ENCODE data around the gene HNRNPC.

The HNRNPC gene

DNA sequence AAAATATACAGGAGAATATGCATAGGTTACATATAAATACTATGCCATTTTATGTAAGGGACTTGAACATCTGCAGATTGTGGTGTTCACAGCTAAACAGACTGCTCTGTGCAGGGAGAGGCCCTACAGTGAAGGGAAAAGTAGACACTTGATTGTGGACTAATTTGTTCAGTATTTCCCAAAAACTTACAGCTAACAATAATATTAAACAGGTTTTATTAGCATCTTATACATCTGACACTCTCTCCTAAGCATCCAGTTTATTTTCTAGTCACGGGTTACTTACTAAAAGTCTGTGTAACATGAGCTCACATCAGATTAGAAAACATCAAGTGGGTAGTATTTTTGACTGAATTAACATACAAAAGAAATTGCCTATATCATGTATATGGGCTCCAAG lies 60.1 kb downstream of the HNRNPC start:
- no peak for DNase-seq

DNA sequence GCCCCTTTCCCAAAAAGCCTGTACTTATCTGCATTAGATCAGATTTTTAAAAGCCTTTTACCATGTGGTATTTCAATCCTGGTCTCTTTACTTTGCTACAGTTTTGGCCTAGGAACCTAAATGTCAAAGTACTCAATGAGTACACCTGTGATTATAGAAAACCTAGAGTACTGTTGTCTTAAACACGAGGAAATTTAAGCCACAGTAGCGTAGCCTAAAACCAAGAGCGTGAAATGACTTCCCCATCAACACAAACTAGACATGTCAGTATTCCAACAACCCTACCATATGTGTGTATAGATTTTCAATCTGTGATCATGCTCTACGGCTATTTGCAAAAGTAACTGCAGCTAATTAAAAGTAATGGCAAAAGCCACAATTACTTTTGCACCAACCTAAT lies 60.7 kb downstream of the HNRNPC start:
- no peak for DNase-seq

DNA sequence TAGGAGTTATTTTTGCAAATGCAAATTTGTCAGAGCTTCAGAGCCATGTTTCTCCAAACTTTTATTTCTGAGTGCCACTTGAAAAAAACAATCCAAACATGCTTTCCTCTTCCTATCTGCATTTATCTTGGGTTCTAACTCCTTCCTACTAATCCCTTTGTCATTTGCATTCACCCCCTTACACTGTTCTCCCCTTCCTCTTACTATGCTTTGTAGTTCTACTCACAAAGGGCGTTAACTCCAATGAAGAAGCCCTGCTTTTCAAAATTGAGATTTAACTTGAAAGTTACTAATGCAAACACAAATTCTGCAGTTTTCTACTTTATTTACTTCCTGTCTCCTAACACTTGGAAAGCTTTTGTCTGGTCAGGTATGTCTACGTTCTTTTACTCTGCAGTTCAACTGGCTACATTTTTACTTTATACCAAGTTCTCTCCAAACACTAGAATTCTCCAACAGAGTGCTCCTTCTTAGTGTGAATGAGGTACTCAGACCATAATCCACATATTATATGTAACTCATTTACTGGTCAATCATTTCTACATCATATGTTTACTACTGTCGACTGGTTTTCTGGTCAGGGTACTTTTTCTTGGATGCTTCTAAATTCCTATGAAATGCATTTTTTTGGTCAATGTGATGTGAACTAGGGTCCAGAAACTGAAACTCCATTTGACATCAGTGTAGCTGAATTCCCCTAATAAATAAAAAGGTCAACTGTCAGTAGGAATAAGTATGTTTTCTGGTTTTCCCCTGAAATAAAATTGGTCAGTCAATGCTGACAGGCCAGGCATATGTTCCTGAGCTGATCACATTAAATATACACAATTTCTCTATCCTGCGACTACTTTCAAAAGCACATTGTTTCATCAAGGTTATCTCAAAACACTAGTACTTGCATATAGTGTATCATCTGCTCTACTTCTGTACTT lies 62.2 kb downstream of the HNRNPC start:
- no peak for DNase-seq

- DNase-seq: no peak
Measured at GRCh38 chr14:21205678-21206581, 63.3 kb downstream of the HNRNPC start.

- DNase-seq: no peak
Measured at GRCh38 chr14:21205026-21205677, 64.1 kb downstream of the HNRNPC start.

GRCh38 chr14:21204167-21205025 lies 64.8 kb downstream of the HNRNPC start:
- no peak for DNase-seq

DNA sequence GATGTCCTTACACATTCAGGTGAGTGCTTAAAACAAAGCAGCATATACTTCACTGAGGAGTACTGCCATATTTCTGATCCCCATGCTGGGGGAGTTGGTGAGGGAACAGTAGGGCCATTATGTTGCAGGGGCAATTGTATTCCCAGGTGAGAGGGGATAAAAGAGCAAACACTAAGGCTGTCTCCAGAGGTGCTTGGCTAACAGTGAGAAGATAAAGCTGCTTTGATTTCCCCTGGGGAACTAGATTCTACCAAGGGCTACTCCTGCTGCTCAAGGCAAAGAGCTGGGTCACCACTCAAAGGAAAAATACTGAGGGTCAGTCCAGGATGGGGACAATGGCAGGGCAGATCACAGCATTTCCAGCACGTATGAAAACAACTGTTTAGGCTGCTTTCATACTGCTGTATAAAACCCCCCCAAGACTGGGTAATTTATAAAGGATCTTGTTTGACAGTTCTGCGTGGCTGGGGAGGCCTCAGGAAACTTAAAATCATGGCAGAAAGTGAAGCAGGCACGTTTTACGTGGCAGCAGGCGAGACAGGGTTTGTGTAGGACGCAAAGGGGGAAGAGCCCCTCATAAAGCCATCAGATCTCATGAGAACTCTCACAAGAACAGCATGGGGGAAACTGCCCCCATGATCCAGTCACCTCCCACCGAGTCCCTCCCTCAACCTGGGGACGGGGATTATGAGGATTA lies 65.6 kb downstream of the HNRNPC start:
- DNase-seq: no peak

GRCh38 chr14:21202463-21203358 lies 66.5 kb downstream of the HNRNPC start:
- DNase-seq: no peak

DNA sequence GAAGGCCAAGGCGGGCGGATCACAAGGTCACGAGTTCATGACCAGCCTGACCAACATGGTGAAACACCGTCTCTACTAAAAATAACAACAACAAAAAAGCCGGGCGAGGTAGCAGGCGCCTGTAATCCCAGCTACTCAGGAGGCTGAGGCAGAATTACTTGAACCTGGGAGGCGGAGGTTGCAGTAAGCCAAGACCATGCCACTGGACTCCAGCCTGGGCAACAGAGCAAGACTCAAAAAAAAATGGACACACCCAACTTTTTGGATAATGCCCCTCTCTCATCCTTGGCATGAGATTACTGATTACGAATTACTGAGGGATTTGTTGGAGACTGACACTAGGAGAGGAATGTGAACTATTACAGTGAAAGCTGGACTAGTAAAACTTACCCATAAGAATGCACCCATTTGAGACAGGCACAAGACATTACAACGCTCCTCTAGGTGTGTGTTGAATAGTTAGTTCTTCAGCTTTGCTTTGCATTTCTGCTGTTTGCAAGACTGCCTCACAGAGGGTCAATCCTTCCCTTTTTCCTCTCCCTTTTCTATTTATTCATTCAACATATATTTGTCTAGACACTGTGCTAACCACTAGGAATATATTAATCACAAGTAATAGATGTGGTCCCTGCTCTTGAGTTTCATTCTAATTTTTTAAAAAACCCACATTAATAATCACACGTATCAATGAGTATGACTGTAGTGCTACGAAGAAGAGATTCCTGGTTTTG lies 67.3 kb downstream of the HNRNPC start:
- no peak for DNase-seq

GRCh38 chr14:21200752-21201461 lies 68.3 kb downstream of the HNRNPC start:
- no peak for DNase-seq

DNA sequence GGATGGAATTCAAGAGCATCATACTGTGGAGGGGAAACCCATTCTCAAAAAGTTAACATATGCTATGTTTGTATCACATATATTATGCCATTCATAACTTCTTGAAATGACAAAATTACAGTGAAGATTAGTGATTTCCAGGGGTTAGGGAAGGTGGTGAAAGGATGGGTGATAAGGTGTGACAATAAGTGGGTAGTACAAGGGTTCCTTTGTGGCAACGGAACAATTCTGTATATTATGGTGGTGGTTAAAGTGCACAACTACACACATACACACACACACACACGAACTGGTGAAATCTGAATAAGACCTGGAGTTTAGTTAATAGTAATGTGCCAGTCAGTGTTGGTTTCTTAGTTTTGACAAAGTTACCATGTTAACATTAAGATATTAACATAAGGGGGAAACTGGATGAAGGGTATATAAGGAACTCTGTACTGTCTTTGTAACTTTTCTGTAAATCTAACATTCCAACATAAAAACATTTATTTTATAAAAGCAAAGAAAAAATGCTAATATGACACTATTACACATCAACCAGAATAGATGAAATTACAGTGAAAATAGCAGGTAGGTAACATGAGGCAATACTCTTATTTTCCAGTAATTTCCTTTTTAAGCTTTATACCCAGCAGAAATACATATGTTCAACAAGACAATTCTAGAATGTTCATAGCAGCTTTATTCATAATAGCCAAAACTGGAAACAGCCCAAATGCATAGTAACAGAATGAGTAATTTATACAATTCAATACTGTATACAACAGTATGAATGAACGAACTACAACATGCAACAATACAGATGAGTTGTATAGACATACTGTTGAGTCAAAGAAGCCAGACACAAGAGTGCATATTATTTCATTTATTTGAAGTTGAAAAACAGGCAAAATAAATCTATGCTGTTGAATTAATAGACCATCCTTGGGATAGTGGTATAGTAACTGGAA lies 69.4 kb downstream of the HNRNPC start:
- DNase-seq: no peak

- DNase-seq: no peak
Measured at GRCh38 chr14:21197418-21198205, 71.6 kb downstream of the HNRNPC start.

GRCh38 chr14:21194597-21194996 lies 74.6 kb downstream of the HNRNPC start:
- no peak for DNase-seq

DNA sequence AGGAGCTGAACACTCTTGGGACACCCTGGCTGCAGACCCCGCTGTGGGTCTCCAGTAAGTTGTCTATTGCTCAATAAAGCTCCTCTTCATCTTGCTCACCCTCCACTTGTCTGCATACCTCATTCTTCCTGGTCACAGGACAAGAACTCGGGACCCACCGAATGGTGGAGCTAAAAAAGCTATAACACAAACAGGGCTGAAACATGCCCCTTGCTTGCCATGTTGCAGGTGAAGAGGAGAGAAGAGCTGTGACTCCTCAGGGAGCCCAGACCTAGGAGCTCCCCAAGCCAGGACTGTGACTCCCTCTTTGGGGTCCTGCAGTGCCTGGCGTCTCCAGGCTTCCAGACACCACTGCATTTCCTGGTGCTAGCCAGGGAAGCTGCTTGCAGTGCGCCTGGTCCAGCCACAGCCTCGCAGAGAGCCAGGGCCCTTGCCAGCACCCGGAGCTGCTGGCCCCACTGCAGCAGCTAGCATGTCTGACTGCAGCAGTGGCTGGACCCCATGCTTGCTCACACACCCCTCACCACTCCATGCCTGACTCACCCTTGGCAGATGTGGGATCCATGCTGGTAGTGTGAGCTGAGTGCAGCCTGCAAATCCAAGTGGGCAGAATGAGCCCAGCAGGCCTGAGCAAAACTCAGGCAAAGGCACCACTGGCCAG lies 76.2 kb downstream of the HNRNPC start:
- no peak for DNase-seq

DNA sequence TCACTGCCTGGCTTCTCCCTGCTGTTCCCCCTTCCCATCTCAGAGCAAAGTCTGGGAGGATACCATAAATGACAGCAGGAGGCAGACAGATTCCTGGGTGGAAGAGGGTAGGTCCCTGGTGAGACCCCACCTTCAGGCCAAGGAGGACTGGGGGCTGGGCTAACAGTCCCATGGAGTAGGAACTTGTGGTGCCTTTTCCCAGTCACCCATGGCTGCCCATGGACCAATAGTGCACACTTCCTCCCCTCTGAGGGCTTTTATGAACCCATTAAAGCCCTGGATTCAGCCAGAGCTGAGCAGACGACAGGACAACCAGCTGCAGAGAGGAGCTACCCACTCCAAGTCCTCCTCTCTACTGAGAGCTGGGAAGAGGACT lies 76.8 kb downstream of the HNRNPC start:
- no peak for DNase-seq

DNA sequence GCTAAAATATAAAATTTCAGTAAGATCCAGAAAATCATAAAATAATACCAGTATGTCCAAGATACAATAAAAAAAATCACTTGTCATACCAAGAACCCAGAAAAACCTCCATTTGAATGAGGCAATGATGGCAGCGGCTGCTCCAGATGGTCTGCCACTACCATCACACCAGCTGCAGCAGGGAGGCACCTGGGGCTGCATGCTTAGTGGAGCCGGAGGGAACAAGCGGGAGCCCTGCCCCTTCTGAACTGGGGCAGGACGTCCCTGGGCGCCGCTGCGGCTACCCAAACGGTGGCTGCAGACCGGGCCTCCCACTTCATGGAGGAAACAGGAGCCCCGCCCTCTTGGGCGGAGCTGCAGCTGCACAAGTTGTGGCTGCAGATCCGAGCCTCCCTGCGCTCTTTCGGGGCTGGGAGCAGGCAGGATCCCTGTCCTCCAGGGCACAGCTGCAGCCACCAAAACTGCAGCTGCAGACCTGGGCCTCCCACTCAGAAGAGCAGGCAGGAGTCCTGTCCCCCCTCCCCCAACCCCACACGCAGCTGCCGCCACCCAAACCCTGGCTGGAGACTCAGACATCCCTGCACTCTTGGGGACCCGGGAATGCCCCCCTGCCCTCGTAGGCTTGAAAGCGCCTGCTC lies 77.3 kb downstream of the HNRNPC start:
- peak; percentile 93 for DNase-seq
